ENCODE results near the gene CNTNAP4.

DNA sequence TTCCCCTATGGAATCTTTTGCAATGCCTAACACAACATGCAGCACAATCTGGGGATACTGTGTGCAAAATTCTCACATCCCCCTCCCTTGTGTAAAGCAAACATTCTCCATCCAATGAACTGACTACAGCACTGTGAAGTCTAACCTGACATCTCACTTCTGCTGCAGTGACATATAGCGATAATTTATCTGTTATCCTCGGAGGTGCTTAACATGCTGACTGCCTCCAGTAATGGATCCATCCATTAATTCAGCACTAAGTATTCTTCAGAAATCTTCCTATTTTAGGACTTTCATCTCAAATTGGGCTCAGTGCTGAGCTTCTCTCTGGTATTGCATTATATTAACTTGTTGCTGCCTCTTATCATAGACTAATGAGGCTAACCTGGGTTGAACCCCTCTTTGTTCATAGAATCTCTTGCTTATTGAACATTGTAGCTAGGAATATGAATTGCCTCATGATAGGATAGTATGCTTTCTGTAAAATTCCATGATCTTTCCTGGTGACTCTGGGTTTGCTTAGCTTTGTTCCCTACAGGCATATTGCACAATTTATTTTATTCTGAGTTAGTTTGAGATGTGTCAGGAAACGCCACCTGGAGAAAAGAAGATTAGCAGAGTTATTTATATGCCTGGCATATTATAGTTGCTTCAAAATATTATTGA, 187.9 kb downstream of the CNTNAP4 start:
- TF ChIP-seq, protein P1, sequence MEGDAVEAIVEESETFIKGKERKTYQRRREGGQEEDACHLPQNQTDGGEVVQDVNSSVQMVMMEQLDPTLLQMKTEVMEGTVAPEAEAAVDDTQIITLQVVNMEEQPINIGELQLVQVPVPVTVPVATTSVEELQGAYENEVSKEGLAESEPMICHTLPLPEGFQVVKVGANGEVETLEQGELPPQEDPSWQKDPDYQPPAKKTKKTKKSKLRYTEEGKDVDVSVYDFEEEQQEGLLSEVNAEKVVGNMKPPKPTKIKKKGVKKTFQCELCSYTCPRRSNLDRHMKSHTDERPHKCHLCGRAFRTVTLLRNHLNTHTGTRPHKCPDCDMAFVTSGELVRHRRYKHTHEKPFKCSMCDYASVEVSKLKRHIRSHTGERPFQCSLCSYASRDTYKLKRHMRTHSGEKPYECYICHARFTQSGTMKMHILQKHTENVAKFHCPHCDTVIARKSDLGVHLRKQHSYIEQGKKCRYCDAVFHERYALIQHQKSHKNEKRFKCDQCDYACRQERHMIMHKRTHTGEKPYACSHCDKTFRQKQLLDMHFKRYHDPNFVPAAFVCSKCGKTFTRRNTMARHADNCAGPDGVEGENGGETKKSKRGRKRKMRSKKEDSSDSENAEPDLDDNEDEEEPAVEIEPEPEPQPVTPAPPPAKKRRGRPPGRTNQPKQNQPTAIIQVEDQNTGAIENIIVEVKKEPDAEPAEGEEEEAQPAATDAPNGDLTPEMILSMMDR (IDR thresholded peaks at IDR 0.05 in 8 of 11, conservative IDR thresholded peaks at IDR 0.05 in 3 of 11): no peak
- TF ChIP-seq POLR2A (IDR thresholded peaks at IDR 0.05) (no peak), POLR2AphosphoS5 (IDR thresholded peaks at IDR 0.05) (no peak)

Data from spleen (tissue), 7 donors.